ENCODE data around the gene NOP16. TPM values are rescaled to one million over a fixed set of nuclear protein-coding genes. Genes with fewer than 3 reads are reported as not detected.

Gene NOP16
- total RNA-seq, 1 donor from 2014 or later: 65.1 TPM

GRCh38 chr5:176400382-176401156 lies 12.2 kb upstream of the NOP16 start:
- no peak for TF ChIP-seq CTCF (IDR thresholded peaks at IDR 0.05)
- no peak for ATAC-seq (ENCODE audit: low read depth)
- H3K27ac Mint-ChIP-seq: no peak overlapping the region
- intact Hi-C loops (cut with micrococcal nuclease): no loop called here
- no peaks in the 10 kb centered on the region for H3K9me3 Mint-ChIP-seq
- DNase-seq: no peak
- ChIA-PET POLR2A (interaction anchor here (0.6 to 0.9 kb wide), 2 partner anchors 13 to 63 kb away, joined by 3 to 5 read pairs; no protein-coding TSS in a partner anchor), CTCF (no interaction called here)
- no peaks in the 10 kb centered on the region for H3K27me3 Mint-ChIP-seq
- no peak overlapping the region for H3K4me3 Mint-ChIP-seq
- H3K36me3 Mint-ChIP-seq (ENCODE audit: low read depth): peaks cover 22% of the 10 kb centered on the region
- no peaks in the 10 kb centered on the region for H3K4me1 Mint-ChIP-seq

- Mint-ChIP-seq H3K36me3 (ENCODE audit: low read depth) (peaks cover 26% of the 10 kb centered on the region), H3K4me3 (no peak overlapping the region), H3K9me3 (no peaks in the 10 kb centered on the region), H3K4me1 (no peaks in the 10 kb centered on the region), H3K27me3 (no peaks in the 10 kb centered on the region), H3K27ac (no peak overlapping the region)
- no peak for ATAC-seq (ENCODE audit: low read depth)
- ChIA-PET CTCF (no interaction called here), POLR2A (interaction anchor here (0.7 kb wide), 1 partner anchor 37 kb away, joined by 4 read pairs; no protein-coding TSS in a partner anchor)
- TF ChIP-seq CTCF (IDR thresholded peaks at IDR 0.05): no peak
- no peak for DNase-seq
- intact Hi-C loops (cut with micrococcal nuclease): no loop called here
Observed at GRCh38 chr5:176397736-176398420, 9.5 kb upstream of the NOP16 start.

DNA sequence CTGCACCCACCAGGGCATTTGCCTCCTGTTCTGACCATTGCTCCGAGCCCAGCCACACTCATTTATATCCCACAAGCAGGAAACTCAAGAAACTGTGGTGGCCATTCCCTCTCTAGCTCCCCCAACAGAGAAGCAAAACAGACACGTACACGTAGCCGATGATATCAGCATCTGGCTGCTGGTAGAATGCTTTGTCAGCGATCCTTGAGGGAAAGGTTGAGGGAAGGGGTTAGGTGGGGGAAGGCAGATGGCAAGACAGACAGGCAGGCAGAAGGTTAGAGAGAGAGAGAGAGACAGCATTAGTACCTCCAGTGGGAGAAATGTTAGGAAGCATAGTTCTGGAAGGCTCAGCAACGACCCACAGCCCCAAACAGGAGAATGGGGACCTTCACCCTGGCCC lies 7.9 kb upstream of the NOP16 start:
- intact Hi-C loops (cut with micrococcal nuclease): no loop called here
- ChIA-PET CTCF (no interaction called here), POLR2A (no interaction called here)
- peaks cover 35% of the 10 kb centered on the region for H3K36me3 Mint-ChIP-seq (ENCODE audit: low read depth)
- H3K4me3 Mint-ChIP-seq: no peak overlapping the region
- no peak for TF ChIP-seq CTCF (IDR thresholded peaks at IDR 0.05)
- H3K4me1 Mint-ChIP-seq: no peaks in the 10 kb centered on the region
- no peaks in the 10 kb centered on the region for H3K27me3 Mint-ChIP-seq
- H3K27ac Mint-ChIP-seq: no peak overlapping the region
- ATAC-seq (ENCODE audit: low read depth) (no peak), DNase-seq (no peak)
- no peaks in the 10 kb centered on the region for H3K9me3 Mint-ChIP-seq

GRCh38 chr5:176394881-176395675 lies 6.7 kb upstream of the NOP16 start:
- no peak overlapping the region for H3K27ac Mint-ChIP-seq
- no peaks in the 10 kb centered on the region for H3K4me1 Mint-ChIP-seq
- H3K9me3 Mint-ChIP-seq: no peaks in the 10 kb centered on the region
- no peak overlapping the region for H3K4me3 Mint-ChIP-seq
- H3K27me3 Mint-ChIP-seq: no peaks in the 10 kb centered on the region
- DNase-seq: no peak
- POLR2A ChIA-PET: no interaction called here
- CTCF ChIA-PET: no interaction called here
- ATAC-seq (ENCODE audit: low read depth): no peak
- intact Hi-C loops (cut with micrococcal nuclease): no loop called here
- no peak for TF ChIP-seq CTCF (IDR thresholded peaks at IDR 0.05)
- H3K36me3 Mint-ChIP-seq (ENCODE audit: low read depth): peaks cover 35% of the 10 kb centered on the region

GRCh38 chr5:176394096-176394495 lies 5.7 kb upstream of the NOP16 start:
- Mint-ChIP-seq H3K9me3 (no peaks in the 10 kb centered on the region), H3K4me1 (peaks cover 6% of the 10 kb centered on the region), H3K27me3 (no peaks in the 10 kb centered on the region), H3K4me3 (no peak overlapping the region), H3K36me3 (ENCODE audit: low read depth) (peaks cover 38% of the 10 kb centered on the region), H3K27ac (no peak overlapping the region)
- CTCF ChIA-PET: no interaction called here
- DNase-seq (no peak), ATAC-seq (ENCODE audit: low read depth) (no peak)
- intact Hi-C loops (cut with micrococcal nuclease): no loop called here
- POLR2A ChIA-PET: interaction anchor here (1.2 kb wide), 1 partner anchor 32 kb away, joined by 5 read pairs; no protein-coding TSS in a partner anchor
- TF ChIP-seq CTCF (IDR thresholded peaks at IDR 0.05): no peak

All from activated B cell treated with CpG ODN at 0.5 μM for 24 hours (primary cell).